GM12874 (cell line): Measurements from ENCODE around the gene DEFB123.

Experiments
- TF ChIP-seq, protein P1 (sequence below): IDR thresholded peaks from 2 replicates; pipeline ENCODE4 v1.5.1; 2011; ENCODE audit warnings: low read depth, mild to moderate bottlenecking, control low read depth, low read length, moderate library complexity; ENCODE audit not compliant: insufficient read depth

The DEFB123 gene

DNA sequence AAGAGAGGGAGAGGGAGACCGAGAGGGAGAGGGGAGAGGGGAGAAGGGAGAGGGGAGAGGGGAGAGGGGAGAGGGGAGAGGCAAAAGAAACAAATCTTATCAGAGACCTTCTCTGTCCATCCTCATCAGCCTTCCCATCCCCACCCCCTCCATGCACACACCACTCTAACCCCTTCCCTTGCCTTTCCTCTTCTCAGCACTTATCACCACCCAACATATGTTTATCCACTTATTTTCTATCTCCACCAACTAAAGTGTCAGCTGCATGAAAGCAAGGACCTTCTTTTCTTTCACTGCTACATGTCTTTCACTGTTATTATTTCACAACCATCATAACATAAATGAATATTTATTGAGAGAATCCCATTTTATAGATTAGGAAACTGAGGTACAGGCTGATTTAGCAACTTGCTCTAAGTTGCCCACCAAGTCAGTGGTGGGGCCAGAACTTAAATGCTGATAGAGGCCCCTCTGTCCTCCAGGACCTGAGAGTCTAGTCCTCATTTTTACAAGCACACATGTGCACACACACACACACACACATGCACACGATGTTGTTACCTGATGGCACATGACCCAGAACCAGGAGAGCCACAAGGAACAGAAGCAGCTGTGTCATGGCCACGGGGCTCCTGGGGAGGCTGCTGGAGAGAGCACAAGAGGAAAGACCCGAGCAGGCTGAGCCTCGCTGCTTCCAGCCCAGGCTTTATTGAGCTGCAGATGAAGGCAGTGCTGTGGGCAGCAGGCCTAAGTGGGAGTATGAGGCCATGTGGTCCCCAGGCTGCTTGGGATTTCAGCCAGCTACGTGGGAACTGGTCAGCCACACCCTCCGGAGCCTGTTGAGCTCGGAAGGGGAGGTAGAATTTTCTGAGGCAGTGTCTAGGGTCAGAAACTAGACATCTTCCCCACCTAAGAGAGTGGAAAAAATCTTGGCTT lies 32.2 kb downstream of the DEFB123 start:
- TF ChIP-seq, protein P1, sequence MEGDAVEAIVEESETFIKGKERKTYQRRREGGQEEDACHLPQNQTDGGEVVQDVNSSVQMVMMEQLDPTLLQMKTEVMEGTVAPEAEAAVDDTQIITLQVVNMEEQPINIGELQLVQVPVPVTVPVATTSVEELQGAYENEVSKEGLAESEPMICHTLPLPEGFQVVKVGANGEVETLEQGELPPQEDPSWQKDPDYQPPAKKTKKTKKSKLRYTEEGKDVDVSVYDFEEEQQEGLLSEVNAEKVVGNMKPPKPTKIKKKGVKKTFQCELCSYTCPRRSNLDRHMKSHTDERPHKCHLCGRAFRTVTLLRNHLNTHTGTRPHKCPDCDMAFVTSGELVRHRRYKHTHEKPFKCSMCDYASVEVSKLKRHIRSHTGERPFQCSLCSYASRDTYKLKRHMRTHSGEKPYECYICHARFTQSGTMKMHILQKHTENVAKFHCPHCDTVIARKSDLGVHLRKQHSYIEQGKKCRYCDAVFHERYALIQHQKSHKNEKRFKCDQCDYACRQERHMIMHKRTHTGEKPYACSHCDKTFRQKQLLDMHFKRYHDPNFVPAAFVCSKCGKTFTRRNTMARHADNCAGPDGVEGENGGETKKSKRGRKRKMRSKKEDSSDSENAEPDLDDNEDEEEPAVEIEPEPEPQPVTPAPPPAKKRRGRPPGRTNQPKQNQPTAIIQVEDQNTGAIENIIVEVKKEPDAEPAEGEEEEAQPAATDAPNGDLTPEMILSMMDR = no peak

DNA sequence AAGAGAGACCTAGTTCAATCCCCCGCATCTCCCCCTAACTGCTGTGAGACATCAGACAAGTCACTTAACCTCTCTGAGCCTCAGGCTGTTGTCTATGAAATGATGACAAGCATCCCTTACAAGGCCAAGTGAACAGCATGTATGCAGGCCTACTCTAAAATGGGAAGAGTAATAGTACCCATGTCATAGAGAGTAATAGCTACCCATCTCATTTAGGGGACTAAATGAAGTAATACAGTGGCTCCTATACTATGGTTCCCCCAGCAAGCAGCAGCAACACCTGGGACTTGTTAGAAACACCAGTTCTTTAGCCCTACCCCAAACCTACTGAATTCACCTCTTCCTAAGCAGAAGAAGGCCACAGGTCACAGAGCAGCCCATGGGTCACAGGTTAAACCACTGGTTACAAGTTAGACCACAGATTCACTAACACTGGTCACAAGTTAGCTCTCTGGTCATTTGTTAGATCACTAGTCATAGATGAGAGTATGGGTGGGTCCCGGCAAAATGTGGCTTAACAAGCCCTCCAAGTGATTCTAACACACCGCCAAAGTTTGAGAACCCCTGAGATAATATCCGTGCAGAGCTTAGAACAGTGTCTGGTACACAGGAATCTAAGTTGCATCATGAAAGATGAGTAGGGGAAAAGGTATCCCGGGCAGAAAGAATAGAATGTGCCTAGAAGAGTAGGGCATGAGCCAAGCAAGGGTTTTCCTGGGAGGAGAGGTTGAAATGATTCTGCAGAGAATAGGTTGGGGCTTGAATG lies 33.1 kb downstream of the DEFB123 start:
- TF ChIP-seq, protein P1 = no peak

DNA sequence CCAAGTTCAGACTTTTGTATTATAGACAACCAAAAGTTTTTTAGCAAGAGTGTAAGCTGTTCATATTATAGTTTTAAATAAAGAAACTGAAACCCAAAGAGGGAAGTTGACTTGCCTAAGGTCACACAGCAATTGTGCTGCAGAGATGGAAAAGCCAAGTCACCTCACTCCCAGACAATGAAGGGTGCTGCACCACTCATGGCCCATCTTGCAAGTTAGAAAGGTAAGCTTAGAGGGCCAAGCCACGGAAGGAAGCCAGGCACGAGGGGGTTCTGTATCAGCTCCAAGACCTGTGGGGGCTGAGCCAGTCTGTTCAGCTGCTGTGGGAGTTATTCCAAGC lies 33.6 kb downstream of the DEFB123 start:
- TF ChIP-seq, protein P1 = no peak

DNA sequence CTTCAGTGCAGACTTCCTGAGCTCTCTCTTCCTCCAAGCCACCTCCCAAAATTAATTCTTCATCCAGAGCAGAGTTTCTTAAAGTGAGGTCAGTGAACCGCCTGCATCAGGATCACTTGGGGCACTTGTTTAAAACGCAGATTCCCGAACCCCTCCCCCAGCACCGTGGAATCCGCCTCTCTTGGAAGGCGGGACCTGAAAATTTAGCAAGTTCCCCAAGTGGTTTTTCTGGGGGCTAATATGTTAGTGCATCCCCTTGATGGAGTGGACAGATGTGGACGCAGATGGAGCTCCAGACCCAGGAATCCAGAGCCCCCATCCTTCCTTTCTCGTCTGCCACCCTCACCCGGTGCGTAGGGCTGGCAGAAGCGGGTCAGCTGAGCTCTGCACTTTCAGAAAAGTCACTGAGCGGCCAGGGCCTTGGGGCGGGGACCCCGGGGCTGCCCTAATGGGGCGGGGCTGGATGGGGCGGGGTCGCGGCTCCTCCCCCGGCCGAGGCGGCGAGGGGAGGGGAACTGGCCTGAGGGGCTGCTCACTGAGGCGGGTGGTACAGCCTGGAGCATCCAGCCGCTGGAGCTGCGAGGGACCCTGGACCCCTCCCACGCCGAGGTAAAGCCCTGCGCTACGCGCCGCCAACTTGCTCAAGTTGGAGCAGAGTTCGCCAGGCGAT lies 34.5 kb downstream of the DEFB123 start, which contains the start of the genes DEFB124 and REM1:
TSS of gene DEFB124 (minus strand) at position 370 of the 670 bp plus-strand sequence. CDS start 2,114 bp downstream, outside the sequence.
TSS of gene REM1 (plus strand) at position 531 of the 670 bp plus-strand sequence. CDS start 1,158 bp downstream, outside the sequence.
- TF ChIP-seq, protein P1 = no peak

DNA sequence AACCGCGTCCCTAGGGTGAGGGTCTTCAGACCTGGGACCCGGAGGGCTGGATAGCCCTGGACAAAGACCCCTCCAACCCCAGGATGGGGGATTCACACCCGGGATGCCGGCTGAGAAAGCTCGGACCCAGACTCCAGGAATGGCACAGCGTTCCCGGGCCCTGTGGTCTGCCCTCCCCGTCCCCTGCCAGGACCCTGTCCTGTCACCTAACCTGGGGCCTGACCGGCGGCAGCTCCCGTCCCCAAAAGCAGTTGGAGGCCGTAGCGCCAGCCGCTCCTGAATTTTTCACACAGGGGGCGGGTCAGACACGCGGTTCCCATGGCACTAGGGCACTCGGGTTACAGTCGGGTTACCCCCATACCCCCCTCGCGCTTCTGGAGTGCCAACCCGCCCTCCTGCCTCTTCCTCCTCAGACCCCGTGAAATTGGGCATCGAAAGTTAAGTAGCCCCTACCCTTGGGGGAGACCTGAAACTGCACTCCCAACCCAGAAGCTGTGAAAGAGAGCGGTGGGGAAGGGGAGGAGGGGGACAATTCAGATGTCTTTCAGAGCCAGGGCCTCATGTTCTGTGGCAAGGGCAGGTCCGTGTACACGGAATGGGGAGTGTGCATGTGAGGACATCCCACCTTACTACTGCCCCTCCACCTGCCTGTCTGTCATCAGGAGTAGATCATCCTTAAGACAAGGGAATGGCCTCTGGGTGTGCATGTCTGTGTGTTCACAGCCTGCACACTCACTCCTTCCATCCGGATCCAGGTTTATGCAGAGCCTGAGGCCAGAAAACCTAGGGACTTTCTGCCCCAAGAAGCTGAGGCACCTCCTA lies 35.3 kb downstream of the DEFB123 start:
- TF ChIP-seq, protein P1 = no peak

DNA sequence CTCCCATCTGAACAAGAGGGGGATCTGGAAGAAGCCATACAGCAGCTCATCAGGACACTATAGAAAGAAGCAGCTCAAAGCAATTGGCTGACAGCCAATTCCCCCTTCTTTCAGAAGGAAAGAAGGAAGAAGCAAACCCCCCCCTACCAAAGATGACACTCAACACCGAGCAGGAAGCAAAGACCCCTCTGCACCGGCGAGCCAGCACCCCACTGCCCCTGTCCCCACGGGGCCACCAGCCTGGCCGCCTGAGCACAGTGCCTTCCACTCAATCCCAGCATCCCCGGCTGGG lies 35.8 kb downstream of the DEFB123 start:
- TF ChIP-seq, protein P1 = no peak
